HG02884 (cell line): ENCODE data around the gene TMCO6.
"Not testable (repeated sequence)": the region's sequence is repeated elsewhere in the genome, so short reads cannot be mapped to it uniquely, and the experiment has no call there.

ENCODE experiments used
- ATAC-seq: cut with Tn5 transposase; IDR thresholded peaks from one replicate; pipeline ENCODE4 v1.9.1; 2021; ENCODE audit warnings: mild to moderate bottlenecking, moderate library complexity; ENCODE audit not compliant: unreplicated experiment

The TMCO6 gene

GRCh38 chr5:140630292-140631035 is 8.8 kb upstream of the TMCO6 start:
- ATAC-seq: no peak

- ATAC-seq: no peak
Measured at GRCh38 chr5:140631036-140631417, 8.2 kb upstream of the TMCO6 start.

DNA sequence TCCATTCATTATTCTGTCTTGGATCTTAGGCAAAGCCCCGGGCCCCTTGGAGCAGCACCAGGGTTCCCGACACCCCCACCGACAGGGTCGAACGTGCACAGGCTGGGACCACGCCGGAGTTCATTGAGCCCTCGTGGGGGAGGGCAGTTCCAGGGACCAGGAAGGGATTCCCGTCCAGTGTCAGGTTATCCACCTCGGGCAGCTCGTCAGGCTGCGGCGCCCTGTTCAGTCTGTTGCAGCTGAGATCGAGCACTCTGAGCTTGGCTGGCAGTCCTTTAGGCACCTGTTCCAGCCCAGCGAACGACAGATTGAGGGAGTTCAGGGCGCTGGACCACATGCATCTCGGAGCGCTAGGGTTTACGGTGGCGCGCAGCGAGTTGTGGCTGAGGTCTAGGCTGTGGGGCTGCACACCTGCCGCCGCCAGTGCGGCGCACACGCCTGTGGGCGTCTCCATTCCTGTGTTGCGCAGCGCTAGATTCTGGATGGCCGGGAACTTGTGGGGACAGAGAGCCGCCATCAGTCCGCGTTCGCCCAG is 7.4 kb upstream of the TMCO6 start:
- peak; percentile 30 for ATAC-seq

DNA sequence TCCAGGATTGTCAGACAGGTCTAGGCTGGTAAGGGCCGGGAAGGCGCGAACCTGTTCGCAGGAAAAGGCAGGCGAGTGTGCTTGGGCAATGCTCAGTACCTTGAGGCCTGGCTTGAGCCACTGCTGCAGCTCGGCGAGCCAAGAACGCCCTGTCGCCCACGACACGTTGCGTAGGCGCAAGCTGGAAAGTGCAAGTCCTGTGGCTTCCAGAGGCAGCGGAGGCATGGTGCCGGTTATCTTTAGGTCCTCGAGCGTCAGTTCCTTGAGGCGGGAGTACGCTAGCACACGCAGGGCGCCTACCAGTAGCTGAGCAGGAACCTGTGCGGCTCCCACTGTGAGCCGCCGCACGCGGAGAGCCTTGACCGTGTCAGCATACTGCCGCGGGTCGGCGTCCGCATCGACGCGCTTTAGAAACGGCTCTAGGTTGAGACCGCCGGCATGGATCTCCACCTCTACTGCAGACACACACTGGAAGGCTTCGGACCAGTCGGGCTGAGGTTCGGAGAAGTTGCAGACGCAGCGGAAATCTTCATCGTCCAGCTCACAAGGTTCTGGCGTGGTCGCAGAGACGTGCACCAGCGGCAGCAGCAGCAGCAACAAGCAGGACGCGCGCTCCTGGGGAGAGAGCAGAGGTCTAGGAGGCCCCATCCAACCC is 6.8 kb upstream of the TMCO6 start:
- ATAC-seq: peak; percentile 62

GRCh38 chr5:140633021-140633471 is 6.2 kb upstream of the TMCO6 start, which contains the start of gene CD14:
CD14 (minus strand) TSS chr5:140633175; CDS start chr5:140633071, 104 bp downstream.
- ATAC-seq: no peak

- ATAC-seq: no peak
Measured at GRCh38 chr5:140633501-140633900, 5.8 kb upstream of the TMCO6 start.

DNA sequence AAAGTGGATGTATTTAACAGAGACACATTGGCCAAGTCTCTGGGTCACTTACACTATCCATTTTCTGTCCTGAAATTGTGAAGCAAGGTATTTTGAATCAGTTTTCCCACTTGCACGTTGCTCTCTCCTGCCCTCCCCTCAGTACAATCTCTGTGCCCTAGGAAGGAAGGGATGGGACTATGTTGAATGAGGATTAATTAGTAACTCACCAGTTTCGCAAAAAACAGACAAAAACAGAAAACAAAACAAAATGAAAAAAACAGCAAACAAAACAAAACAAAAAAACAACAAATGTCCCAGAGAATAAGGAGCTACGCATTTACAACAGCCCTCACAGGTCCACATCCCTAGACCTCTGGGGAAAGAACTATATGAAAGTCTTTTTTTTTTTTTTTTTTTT is 5.1 kb upstream of the TMCO6 start:
- no peak for ATAC-seq

GRCh38 chr5:140635291-140636257 is 3.7 kb upstream of the TMCO6 start:
- ATAC-seq: no peak

- ATAC-seq: no peak
Measured at GRCh38 chr5:140637371-140638100, 1.7 kb upstream of the TMCO6 start.

GRCh38 chr5:140638898-140639147 is 428 bp upstream of the TMCO6 start:
- not testable (repeated sequence) for ATAC-seq

DNA sequence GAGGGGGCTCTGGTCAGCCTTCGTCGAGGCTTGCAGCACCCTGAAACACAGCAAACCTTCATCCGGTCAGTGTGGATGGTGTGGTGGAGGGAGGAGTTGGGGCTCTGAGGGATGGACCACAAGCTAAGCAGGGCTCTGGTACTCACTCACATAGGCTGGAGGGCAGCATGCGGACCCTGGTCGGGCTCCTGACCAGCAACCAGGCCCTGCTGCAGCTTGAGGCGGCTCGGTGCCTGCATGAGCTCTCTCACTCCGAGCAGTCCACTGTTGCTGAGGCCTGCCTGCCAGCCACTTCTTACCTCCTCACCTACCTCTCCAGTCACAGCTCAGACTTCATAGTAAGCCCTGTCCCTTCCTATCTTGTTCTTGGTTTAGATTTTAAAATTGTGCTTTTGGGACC is 2.5 kb downstream of the TMCO6 start:
- ATAC-seq: no peak

DNA sequence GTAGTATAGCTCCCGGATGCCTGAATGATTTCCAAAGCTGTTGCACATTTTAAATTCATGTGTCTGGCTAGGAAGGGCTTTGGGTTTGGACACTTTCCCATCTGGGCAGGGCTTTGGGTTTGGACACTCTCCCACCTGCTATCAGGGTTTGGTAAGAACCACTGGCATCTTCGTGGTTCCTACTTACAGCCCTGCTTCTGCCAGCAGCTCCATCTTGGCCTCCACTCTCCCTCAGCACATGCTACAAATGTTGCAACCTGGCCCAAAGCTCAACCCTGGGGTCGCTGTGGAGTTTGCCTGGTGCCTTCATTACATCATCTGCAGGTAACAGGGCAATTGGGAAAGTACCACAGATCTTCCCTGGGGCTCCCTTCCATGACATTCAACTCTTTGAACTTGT is 3.5 kb downstream of the TMCO6 start:
- no peak for ATAC-seq

- ATAC-seq: peak; percentile 6
Measured at GRCh38 chr5:140647042-140647419, 7.8 kb downstream of the TMCO6 start.

GRCh38 chr5:140658870-140659269 is 19.6 kb downstream of the TMCO6 start:
- no peak for ATAC-seq

GRCh38 chr5:140660371-140660770 is 21.1 kb downstream of the TMCO6 start:
- not testable (repeated sequence) for ATAC-seq

GRCh38 chr5:140664030-140664358 is 24.7 kb downstream of the TMCO6 start:
- ATAC-seq: no peak

DNA sequence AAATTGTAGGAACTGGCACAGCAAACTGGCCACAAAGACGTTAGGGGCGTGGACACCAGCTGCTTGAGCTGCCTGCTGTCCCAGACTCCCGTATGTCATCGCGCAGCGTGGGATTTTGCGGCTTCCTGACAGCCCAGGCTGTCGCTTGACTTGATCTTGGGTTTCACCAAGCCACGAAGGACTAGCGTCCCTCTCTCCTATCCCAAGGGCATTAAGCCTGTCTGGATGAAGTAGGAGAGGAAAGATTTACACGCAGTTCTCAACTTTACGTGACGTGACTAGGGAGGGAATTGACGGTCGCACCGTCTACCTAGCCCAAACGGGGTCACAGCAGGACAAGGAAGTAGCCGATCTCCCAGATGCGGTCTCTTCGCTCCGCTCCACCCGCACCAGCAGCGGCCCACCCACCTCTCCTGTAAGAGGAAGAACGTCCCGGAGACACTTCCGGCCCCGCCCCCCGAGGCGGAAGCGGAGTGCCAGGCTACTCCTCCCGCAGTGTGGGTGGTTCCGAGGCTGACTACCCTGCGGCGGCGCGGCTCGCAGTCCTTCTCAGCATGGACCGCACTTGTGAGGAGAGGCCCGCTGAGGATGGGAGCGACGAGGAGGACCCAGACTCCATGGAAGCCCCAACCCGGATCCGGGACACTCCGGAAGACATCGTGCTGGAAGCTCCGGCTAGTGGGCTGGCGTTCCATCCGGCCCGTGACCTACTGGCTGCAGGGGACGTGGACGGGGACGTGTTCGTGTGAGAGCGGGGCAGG is 25.3 kb downstream of the TMCO6 start, which contains the start of gene WDR55:
Gene WDR55, plus strand, starts transcription at position 546 of the 761 bp plus-strand sequence. Its CDS starts 9 bp downstream, at position 555.
- peak; percentile 97 for ATAC-seq

- not testable (repeated sequence) for ATAC-seq
Measured at GRCh38 chr5:140671035-140671434, 31.8 kb downstream of the TMCO6 start.

DNA sequence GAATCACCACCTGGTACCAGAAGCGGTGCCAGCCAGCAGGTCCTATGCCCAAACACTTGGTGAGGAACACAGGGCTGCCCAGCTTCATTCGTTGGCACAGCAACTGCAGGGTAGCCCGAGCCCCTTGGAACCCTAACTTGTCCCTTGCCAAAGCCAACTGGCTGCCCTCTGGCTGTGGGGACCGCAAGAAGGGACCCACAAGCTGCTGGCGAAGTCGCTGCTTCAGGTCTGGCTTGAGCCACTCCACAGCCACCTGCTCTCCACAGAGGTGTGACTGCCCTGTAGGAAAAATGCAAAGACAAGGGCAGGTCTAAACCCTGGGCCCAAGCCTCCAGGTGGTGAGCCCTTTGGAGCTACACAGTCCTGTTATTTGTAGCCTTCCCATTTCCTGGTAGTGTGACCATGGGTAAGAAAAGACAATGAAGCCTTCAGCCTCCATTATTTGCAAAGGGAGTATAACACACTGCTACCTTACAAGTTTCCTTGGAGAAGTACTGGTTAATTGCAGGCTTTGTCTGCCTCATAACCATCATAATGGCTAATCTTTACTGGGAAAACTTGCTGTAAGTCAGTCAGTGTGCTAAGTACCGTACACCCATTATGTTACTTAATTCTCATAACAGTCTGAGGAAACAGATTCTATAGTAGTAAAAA is 32.3 kb downstream of the TMCO6 start:
- ATAC-seq: no peak
